HL-60 (cell line): ENCODE results near the gene COASY.

Experiments
- DNase-seq, 2 experiments: peaks; one replicate each; pipeline ENCODE4 v3.0.0-alpha.2; 2010 to 2020; ENCODE audit warnings: low read depth in 1 of 2, low spot score in 1 of 2
- H3K27ac ChIP-seq: fragments of 250-450 bp; sonication (Bioruptor Pico); replicated peaks from 2 replicates; pipeline ENCODE4 v1.5.1; 2020; ENCODE audit warnings: mild to moderate bottlenecking, moderate library complexity
- H3K27me3 ChIP-seq: fragments of 250-450 bp; sonication (Bioruptor Pico); 2 replicates; pipeline ENCODE4 v1.5.1; 2021; ENCODE audit warnings: mild to moderate bottlenecking, moderate library complexity; ENCODE audit not compliant: insufficient read depth, poor library complexity, severe bottlenecking
- H3K4me3 ChIP-seq: replicated peaks from 2 replicates; pipeline ENCODE4 v1.5.1; 2011; ENCODE audit warnings: mild to moderate bottlenecking, control low read depth, low read length; ENCODE audit not compliant: insufficient read depth
- GABPA ChIP-seq: IDR thresholded peaks from 2 replicates; pipeline ENCODE4 v1.6.1; 2012; ENCODE audit warnings: low read depth
- POLR2AphosphoS5 ChIP-seq: IDR thresholded peaks from 2 replicates; pipeline ENCODE4 v1.6.1; 2012; ENCODE audit warnings: low read depth
- SPI1 ChIP-seq: IDR thresholded peaks from 2 replicates; pipeline ENCODE4 v1.6.1; 2012; ENCODE audit warnings: low read depth, mild to moderate bottlenecking, borderline replicate concordance
- TF ChIP-seq, protein P1 (sequence below): IDR thresholded peaks from one replicate; pipeline ENCODE4 v1.5.1; 2011; ENCODE audit warnings: low read length, control low read depth, inconsistent platforms; ENCODE audit not compliant: insufficient read depth
- TF ChIP-seq, protein P2 (sequence below): IDR thresholded peaks from 2 replicates; pipeline ENCODE4 v1.6.1; 2012; ENCODE audit warnings: low read depth; ENCODE audit not compliant: insufficient replicate concordance

Gene COASY

DNA sequence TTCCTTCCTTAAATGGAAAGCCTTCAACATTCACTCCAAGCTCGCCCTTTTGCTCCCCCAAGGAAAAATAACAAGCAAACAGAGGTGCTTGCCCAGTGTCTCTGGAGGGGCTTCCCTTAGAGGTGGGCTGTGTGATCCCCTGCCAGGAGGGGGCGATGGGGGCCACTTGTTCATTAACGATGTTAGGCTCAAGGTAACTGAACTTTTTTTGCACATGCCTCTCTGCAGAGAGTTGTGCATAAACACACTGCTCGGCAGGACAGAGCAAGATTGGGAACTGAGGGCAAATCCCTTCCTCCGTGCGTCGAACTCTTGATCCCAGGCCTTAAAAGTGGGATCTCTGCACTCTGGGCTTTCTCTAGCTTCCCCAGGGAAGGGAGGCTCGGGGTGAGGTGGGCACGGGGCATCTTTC is 41.4 kb upstream of the COASY start:
- DNase-seq = no peak
- TF ChIP-seq SPI1 (no peak), GABPA (no peak), POLR2AphosphoS5 (no peak)
- TF ChIP-seq, protein P1, sequence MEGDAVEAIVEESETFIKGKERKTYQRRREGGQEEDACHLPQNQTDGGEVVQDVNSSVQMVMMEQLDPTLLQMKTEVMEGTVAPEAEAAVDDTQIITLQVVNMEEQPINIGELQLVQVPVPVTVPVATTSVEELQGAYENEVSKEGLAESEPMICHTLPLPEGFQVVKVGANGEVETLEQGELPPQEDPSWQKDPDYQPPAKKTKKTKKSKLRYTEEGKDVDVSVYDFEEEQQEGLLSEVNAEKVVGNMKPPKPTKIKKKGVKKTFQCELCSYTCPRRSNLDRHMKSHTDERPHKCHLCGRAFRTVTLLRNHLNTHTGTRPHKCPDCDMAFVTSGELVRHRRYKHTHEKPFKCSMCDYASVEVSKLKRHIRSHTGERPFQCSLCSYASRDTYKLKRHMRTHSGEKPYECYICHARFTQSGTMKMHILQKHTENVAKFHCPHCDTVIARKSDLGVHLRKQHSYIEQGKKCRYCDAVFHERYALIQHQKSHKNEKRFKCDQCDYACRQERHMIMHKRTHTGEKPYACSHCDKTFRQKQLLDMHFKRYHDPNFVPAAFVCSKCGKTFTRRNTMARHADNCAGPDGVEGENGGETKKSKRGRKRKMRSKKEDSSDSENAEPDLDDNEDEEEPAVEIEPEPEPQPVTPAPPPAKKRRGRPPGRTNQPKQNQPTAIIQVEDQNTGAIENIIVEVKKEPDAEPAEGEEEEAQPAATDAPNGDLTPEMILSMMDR = no peak
- TF ChIP-seq, protein P2, sequence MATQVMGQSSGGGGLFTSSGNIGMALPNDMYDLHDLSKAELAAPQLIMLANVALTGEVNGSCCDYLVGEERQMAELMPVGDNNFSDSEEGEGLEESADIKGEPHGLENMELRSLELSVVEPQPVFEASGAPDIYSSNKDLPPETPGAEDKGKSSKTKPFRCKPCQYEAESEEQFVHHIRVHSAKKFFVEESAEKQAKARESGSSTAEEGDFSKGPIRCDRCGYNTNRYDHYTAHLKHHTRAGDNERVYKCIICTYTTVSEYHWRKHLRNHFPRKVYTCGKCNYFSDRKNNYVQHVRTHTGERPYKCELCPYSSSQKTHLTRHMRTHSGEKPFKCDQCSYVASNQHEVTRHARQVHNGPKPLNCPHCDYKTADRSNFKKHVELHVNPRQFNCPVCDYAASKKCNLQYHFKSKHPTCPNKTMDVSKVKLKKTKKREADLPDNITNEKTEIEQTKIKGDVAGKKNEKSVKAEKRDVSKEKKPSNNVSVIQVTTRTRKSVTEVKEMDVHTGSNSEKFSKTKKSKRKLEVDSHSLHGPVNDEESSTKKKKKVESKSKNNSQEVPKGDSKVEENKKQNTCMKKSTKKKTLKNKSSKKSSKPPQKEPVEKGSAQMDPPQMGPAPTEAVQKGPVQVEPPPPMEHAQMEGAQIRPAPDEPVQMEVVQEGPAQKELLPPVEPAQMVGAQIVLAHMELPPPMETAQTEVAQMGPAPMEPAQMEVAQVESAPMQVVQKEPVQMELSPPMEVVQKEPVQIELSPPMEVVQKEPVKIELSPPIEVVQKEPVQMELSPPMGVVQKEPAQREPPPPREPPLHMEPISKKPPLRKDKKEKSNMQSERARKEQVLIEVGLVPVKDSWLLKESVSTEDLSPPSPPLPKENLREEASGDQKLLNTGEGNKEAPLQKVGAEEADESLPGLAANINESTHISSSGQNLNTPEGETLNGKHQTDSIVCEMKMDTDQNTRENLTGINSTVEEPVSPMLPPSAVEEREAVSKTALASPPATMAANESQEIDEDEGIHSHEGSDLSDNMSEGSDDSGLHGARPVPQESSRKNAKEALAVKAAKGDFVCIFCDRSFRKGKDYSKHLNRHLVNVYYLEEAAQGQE = no peak
- Histone ChIP-seq H3K27ac (no peak overlapping the region), H3K27me3 (no peaks in the 10 kb centered on the region), H3K4me3 (no peak overlapping the region)

DNA sequence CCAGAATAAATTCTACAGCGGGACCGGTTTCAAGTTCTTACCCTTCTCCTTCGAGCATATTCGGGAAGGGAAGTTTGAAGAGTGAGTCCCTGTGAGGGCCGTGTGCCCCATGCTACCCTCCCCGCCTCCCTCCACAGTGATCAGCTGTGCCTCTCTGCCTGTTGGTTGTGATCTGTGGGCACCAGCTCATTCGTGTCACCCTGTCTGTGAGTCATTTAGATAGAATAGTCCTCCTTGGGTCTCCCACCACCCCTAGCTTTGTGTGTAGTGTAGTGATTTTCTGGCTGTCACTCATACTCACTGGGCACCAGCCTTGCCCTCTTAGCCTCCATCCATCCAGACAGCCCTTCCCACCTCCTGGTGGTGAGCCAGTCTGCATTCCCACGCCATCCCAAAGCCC is 40.9 kb upstream of the COASY start:
- no peak overlapping the region for H3K27ac ChIP-seq
- DNase-seq = no peak
- H3K4me3 ChIP-seq = no peak overlapping the region
- TF ChIP-seq GABPA (no peak), POLR2AphosphoS5 (no peak), SPI1 (no peak)
- TF ChIP-seq, protein P2 = no peak
- TF ChIP-seq, protein P1 = no peak
- H3K27me3 ChIP-seq = no peaks in the 10 kb centered on the region

DNA sequence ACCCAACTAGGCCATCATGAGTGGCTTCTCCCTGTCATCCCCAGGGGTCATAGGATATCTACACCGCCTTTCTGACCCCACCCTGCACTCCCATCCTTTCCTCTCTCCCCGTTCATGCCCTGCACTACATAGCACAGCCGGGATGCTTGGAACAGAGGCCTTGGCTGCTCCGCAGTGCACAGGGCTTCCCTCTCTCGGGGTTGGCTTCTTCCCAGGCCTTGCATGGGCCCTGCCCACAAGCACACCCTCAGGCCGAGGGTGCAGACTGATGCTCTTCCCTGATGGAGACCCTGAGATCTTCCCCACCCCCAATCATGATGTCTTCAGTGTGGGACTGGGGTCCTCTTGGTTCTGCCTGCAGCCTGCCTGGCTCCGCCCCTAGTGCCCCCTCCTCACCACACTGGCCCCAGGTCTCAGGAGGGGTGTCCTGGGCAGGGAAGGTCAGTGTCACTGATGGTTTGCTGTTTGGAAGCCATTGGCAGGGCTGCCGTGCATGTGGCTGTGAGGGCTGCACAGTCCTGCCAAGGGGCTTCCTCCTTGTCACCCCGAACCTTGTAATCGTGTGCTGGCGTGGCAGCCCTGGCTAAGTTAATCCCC is 40.2 kb upstream of the COASY start:
- Histone ChIP-seq H3K27ac (no peak overlapping the region), H3K4me3 (no peak overlapping the region), H3K27me3 (no peaks in the 10 kb centered on the region)
- no peak for DNase-seq
- TF ChIP-seq, protein P2 = no peak
- TF ChIP-seq GABPA (no peak), POLR2AphosphoS5 (no peak), SPI1 (no peak)
- TF ChIP-seq, protein P1 = no peak
